Measurements from ENCODE around the gene TRIM44. TPM values are rescaled to one million over a fixed set of nuclear protein-coding genes. Genes with fewer than 3 reads are reported as not detected.

The TRIM44 gene
- polyA plus RNA-seq, 1 donor (not counting 4 experiments of a cell fraction or from before 2014, with no cell fraction given): 48.3 TPM

GRCh38 chr11:35663408-35663702 is 780 bp downstream of the TRIM44 start:
- dilution Hi-C loops (cut with MboI; ENCODE audit: extremely low pct_ligation_motif_present, low sequenced_read_pairs): no loop called here
- Histone ChIP-seq H2AFZ (ENCODE audit: control insufficient read depth, low read length) (peak overlapping the region; percentile 52), H3K79me2 (ENCODE audit: control insufficient read depth, insufficient read depth, low read length) (peaks cover 49% of the 10 kb centered on the region), H3K4me3 (ENCODE audit: control insufficient read depth in 2 of 3, extremely low read depth in 1 of 3, insufficient read depth in 2 of 3, low read depth in 1 of 3, low read length in 3 of 3) (peak overlapping the region; percentile 61 to 76 (median 75)), H3K36me3 (ENCODE audit: control insufficient read depth in 2 of 2, extremely low read depth in 1 of 2, insufficient read depth in 2 of 2, low read length in 2 of 2) (peaks cover 0 to 3% of the 10 kb centered on the region in 2 experiments), H3K27ac (ENCODE audit: control insufficient read depth, insufficient read depth, low read length) (peak overlapping the region; percentile 83), H3K9me3 (ENCODE audit: control insufficient read depth, low read depth, low read length) (peaks cover 9% of the 10 kb centered on the region), H3K4me1 (ENCODE audit: control insufficient read depth, extremely low read depth, insufficient read depth, low read length) (peaks cover 18% of the 10 kb centered on the region), H3K9ac (ENCODE audit: control insufficient read depth, extremely low read depth, insufficient read depth, low read length) (peak overlapping the region; percentile 84), H4K20me1 (ENCODE audit: control insufficient read depth, extremely low read depth, insufficient read depth, low read length) (no peaks in the 10 kb centered on the region), H3K4me2 (ENCODE audit: control insufficient read depth, extremely low read depth, insufficient read depth, low read depth, low read length) (peak overlapping the region; percentile 96), H3K9me1 (ENCODE audit: control insufficient read depth, extremely low read depth, insufficient read depth, low read length) (no peaks in the 10 kb centered on the region), H3K27me3 (ENCODE audit: control insufficient read depth, extremely low read depth, insufficient read depth, low read length) (no peaks in the 10 kb centered on the region)
- no peak for TF ChIP-seq CTCF (optimal IDR thresholded peaks at IDR 0.05 in 1 of 3, IDR thresholded peaks at IDR 0.05 in 1 of 3, conservative IDR thresholded peaks at IDR 0.05 in 1 of 3; ENCODE audit: extremely low read depth in 1 of 3, insufficient read depth in 2 of 3, low read length in 3 of 3)
- DNase-seq (ENCODE audit: low read depth, low spot score) (no peak), FAIRE-seq (no peak)

GRCh38 chr11:35664977-35665441 is 2.4 kb downstream of the TRIM44 start:
- H3K4me1 ChIP-seq (ENCODE audit: control insufficient read depth, extremely low read depth, insufficient read depth, low read length): peaks cover 18% of the 10 kb centered on the region
- no peak overlapping the region for H2AFZ ChIP-seq (ENCODE audit: control insufficient read depth, low read length)
- H3K9ac ChIP-seq (ENCODE audit: control insufficient read depth, extremely low read depth, insufficient read depth, low read length): no peak overlapping the region
- peak overlapping the region in 2 of 3 experiments; percentile 29 to 33 for H3K4me3 ChIP-seq (ENCODE audit: control insufficient read depth in 2 of 3, extremely low read depth in 1 of 3, insufficient read depth in 2 of 3, low read depth in 1 of 3, low read length in 3 of 3)
- dilution Hi-C loops (cut with MboI; ENCODE audit: extremely low pct_ligation_motif_present, low sequenced_read_pairs): no loop called here
- H3K79me2 ChIP-seq (ENCODE audit: control insufficient read depth, insufficient read depth, low read length): peaks cover 61% of the 10 kb centered on the region
- FAIRE-seq (no peak), DNase-seq (ENCODE audit: low read depth, low spot score) (no peak)
- H4K20me1 ChIP-seq (ENCODE audit: control insufficient read depth, extremely low read depth, insufficient read depth, low read length): no peaks in the 10 kb centered on the region
- peaks cover 0 to 3% of the 10 kb centered on the region in 2 experiments for H3K36me3 ChIP-seq (ENCODE audit: control insufficient read depth in 2 of 2, extremely low read depth in 1 of 2, insufficient read depth in 2 of 2, low read length in 2 of 2)
- H3K9me1 ChIP-seq (ENCODE audit: control insufficient read depth, extremely low read depth, insufficient read depth, low read length): no peaks in the 10 kb centered on the region
- H3K27me3 ChIP-seq (ENCODE audit: control insufficient read depth, extremely low read depth, insufficient read depth, low read length): no peaks in the 10 kb centered on the region
- H3K4me2 ChIP-seq (ENCODE audit: control insufficient read depth, extremely low read depth, insufficient read depth, low read depth, low read length): peak overlapping the region; percentile 96
- H3K9me3 ChIP-seq (ENCODE audit: control insufficient read depth, low read depth, low read length): peaks cover 9% of the 10 kb centered on the region
- TF ChIP-seq CTCF (optimal IDR thresholded peaks at IDR 0.05 in 1 of 3, IDR thresholded peaks at IDR 0.05 in 1 of 3, conservative IDR thresholded peaks at IDR 0.05 in 1 of 3; ENCODE audit: extremely low read depth in 1 of 3, insufficient read depth in 2 of 3, low read length in 3 of 3) (no peak), EZH2 (IDR thresholded peaks at IDR 0.05; ENCODE audit: low read length) (no peak)
- H3K27ac ChIP-seq (ENCODE audit: control insufficient read depth, insufficient read depth, low read length): no peak overlapping the region
